Upper lobe of left lung (tissue), 4 donors: Measurements from ENCODE around the gene LIM2.

Experiments used
- CTCF ChIP-seq, 6 experiments: fragments of 450-650 bp in 4 of 6; fragments of 200-600 bp in 2 of 6; sonication (generic) in 2 of 6; IDR thresholded peaks; one replicate each; pipeline ENCODE4 v1.5.1; 2016 to 2019; ENCODE audit warnings: antibody characterized with exemption in 6 of 6
- EP300 ChIP-seq, 4 donors: sonication (generic); formaldehyde crosslinking; IDR thresholded peaks; one replicate each; pipeline ENCODE4 v1.5.1; 2017; ENCODE audit warnings: antibody characterized with exemption in 4 of 4, control low read depth in 2 of 4
- POLR2A ChIP-seq, 4 donors: fragments of 450-650 bp; IDR thresholded peaks; one replicate each; pipeline ENCODE4 v1.5.1; 2016 to 2017; ENCODE audit warnings: antibody characterized with exemption in 4 of 4, mild to moderate bottlenecking in 2 of 4
- POLR2AphosphoS5 ChIP-seq, 2 donors: sonication (generic); formaldehyde crosslinking; IDR thresholded peaks; one replicate each; pipeline ENCODE4 v1.5.1; 2017; ENCODE audit warnings: antibody characterized with exemption in 2 of 2

GRCh38 chr19:51337861-51338562 lies 49.8 kb downstream of the LIM2 start:
- TF ChIP-seq CTCF (IDR thresholded peaks at IDR 0.05): no peak
- TF ChIP-seq POLR2AphosphoS5 (IDR thresholded peaks at IDR 0.05): no peak
- TF ChIP-seq POLR2A (IDR thresholded peaks at IDR 0.05): no peak
- no peak for TF ChIP-seq EP300 (IDR thresholded peaks at IDR 0.05)
